ENCODE measurements around the gene RAB1B.

RAB1B gene

DNA sequence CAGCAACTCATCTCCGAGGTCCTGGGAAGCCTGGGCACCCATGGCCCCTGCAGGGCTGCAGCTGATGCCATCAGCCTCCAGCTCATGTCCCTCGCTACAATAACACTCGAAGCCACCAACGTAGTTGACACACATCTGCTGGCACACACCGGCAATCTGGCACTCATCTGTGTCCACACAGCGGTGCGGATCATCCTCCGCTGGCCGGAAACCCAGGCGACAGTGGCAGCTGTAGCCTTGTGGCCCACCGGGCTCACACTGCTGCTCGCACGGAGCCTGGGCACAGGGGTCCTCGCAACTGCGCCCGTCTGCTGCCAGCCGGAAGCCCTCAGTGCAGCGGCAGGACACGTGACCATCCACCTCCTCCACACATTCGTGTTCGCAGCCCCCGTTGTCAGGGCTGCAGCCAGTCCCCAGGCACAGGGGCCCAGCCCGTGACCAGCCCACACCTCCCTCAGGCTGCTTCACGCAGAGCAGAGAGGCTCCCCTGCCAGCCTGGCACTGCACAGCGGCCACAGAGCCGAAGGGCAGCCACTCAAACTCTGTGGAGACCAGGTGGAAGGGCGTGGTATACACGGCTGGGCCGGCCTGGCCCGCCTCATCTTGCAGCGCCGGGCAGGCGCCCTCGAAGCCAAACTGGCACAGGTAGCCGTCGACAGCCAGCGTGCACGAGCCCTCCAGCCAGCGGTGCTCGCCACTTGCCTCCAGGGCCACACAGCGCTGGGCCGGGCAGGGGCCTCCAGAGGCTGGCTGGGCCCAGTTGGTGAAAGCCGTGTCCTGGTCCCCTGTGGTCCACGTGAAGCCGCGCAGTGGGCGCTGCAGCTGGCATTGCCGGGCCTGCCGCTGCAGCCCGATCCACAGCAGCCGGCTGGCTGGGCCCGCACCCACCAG is 47.7 kb downstream of the RAB1B start:
- TF ChIP-seq FOXP2 (optimal IDR thresholded peaks at IDR 0.05; ENCODE audit: borderline replicate concordance, extremely low read depth, extremely low read length, insufficient read depth), result no peak
- no peak for TF ChIP-seq SIN3A (IDR thresholded peaks at IDR 0.05; ENCODE audit: borderline replicate concordance, insufficient read depth, low read length)

DNA sequence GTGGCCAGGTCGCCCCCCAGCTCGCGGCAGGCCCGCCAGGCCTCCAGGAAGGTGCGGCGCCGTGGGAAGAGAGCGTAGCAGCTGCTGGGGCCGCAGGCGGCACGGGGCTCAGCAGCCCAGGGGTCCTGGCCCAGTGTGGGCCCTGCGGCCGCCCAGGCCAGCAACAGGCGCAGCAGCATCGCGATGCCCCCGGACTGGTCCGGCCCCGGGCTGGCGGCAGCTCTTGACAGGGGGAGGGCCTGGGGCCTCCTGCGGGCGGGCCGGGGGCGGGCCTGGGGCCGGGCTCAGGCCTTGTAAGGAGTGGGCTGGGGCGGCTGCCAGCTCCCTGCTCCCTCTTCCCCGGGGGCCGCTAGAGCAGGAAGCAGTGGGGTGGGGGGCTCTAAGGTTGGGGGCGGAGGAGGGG is 48.4 kb downstream of the RAB1B start, which contains the start of gene CD248:
Gene CD248, minus strand, starts transcription at position 196 of the 403 bp plus-strand sequence. Its CDS starts 17 bp downstream, at position 179.
- TF ChIP-seq, protein P1, sequence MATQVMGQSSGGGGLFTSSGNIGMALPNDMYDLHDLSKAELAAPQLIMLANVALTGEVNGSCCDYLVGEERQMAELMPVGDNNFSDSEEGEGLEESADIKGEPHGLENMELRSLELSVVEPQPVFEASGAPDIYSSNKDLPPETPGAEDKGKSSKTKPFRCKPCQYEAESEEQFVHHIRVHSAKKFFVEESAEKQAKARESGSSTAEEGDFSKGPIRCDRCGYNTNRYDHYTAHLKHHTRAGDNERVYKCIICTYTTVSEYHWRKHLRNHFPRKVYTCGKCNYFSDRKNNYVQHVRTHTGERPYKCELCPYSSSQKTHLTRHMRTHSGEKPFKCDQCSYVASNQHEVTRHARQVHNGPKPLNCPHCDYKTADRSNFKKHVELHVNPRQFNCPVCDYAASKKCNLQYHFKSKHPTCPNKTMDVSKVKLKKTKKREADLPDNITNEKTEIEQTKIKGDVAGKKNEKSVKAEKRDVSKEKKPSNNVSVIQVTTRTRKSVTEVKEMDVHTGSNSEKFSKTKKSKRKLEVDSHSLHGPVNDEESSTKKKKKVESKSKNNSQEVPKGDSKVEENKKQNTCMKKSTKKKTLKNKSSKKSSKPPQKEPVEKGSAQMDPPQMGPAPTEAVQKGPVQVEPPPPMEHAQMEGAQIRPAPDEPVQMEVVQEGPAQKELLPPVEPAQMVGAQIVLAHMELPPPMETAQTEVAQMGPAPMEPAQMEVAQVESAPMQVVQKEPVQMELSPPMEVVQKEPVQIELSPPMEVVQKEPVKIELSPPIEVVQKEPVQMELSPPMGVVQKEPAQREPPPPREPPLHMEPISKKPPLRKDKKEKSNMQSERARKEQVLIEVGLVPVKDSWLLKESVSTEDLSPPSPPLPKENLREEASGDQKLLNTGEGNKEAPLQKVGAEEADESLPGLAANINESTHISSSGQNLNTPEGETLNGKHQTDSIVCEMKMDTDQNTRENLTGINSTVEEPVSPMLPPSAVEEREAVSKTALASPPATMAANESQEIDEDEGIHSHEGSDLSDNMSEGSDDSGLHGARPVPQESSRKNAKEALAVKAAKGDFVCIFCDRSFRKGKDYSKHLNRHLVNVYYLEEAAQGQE (IDR thresholded peaks at IDR 0.05; ENCODE audit: insufficient read depth in 1 of 2, low read depth in 2 of 2, low read length in 2 of 2), result no peak
- no peak for TF ChIP-seq SIN3A (IDR thresholded peaks at IDR 0.05; ENCODE audit: borderline replicate concordance, insufficient read depth, low read length)
- no peak for TF ChIP-seq FOXP2 (optimal IDR thresholded peaks at IDR 0.05; ENCODE audit: borderline replicate concordance, extremely low read depth, extremely low read length, insufficient read depth)
- peak; percentile 40; the same call in 1 of the 2 replicates for TF ChIP-seq TAF1 (IDR thresholded peaks at IDR 0.05; ENCODE audit: borderline replicate concordance, insufficient read depth, low read length)
- peak; percentile 67 for TF ChIP-seq POLR2AphosphoS5 (IDR thresholded peaks at IDR 0.05; ENCODE audit: low read depth, low read length)

DNA sequence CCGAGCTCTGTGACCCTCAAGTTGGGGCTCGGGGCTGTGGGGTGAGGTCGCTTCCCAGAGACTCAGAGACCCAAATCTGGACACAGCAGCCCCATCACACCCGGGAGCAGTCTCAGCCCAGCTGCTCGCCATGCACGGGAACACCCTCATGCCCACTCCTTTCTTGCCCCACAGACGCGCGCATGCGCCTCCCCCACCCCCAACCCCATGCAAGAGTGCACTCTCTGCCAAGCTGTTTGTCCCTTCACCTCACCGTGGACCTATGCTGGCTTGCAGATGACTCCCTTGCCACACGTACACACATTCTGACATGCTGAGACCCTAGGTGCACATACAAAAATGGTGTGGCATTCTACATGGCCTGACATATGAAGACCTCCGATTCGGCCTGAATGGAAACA is 48.9 kb downstream of the RAB1B start:
- TF ChIP-seq POLR2AphosphoS5 (IDR thresholded peaks at IDR 0.05; ENCODE audit: low read depth, low read length) (no peak; the same call in 1 of the 2 replicates), SIN3A (IDR thresholded peaks at IDR 0.05; ENCODE audit: borderline replicate concordance, insufficient read depth, low read length) (no peak), FOXP2 (optimal IDR thresholded peaks at IDR 0.05; ENCODE audit: borderline replicate concordance, extremely low read depth, extremely low read length, insufficient read depth) (no peak), TAF1 (IDR thresholded peaks at IDR 0.05; ENCODE audit: borderline replicate concordance, insufficient read depth, low read length) (no peak)
- TF ChIP-seq, protein P1 (IDR thresholded peaks at IDR 0.05; ENCODE audit: insufficient read depth in 1 of 2, low read depth in 2 of 2, low read length in 2 of 2), result no peak

DNA sequence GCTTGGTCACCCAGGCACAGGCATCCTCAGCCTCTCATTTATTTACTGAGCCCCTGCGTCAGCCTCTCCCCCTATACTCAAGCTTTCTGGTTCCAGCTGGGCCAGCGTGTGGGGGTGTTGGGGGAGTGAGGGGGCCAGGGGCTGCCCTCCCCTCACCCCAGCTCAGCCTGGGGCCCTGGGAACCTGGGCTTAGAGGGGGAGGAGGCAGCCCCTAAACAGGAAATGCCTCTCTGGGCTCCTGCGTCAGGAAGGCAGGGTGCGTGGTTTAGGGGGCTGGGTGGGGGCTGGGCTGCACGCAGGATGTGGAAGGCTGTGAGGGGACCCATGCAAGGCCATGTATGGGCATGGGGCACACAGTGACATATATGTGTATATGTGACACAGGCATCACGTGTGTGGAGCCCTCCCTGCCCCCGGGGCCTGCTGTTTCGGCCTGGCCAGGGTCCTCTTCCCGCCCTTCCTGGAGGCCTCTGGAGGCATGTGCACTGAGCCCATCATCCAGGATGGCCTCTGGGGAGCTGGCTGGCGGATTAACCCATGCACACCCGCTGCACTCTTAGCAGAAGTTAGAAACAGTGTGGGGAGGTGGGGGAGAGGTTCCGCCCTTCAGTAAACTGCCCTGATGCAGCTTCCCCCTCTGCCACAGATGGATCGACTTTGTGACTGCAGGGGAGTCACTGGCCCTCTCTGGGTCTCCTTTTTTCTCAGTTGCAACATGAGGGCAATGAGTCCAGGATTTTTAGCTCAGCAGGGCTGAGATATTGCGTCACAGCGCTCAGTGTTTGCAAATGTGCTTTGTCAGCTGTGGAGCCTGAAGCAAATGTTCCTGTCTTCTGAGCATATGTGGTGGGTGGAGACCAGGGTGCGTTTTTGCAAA is 49.5 kb downstream of the RAB1B start:
- TF ChIP-seq TAF1 (IDR thresholded peaks at IDR 0.05; ENCODE audit: borderline replicate concordance, insufficient read depth, low read length), result no peak

DNA sequence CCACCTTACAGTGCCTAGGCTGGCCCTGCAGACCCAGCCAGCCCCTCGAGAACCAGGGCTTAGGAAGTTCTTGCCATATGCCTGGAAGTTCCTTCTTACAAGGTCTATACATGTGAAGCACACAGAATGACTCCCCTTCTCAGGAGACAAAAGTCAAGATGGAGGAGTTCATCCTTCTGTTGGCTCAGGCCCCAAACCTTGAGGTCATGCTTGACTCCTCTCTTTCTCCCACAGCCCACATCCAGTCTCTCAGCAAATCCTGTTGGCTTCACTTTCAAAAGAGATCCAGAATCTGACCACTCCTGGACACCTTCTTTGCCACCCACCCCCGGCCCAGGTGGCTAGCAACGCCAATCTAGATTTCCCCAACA is 50.1 kb downstream of the RAB1B start:
- no peak for TF ChIP-seq FOXP2 (optimal IDR thresholded peaks at IDR 0.05; ENCODE audit: borderline replicate concordance, extremely low read depth, extremely low read length, insufficient read depth)
- TF ChIP-seq, protein P1 (IDR thresholded peaks at IDR 0.05; ENCODE audit: insufficient read depth in 1 of 2, low read depth in 2 of 2, low read length in 2 of 2), result no peak
- no peak for TF ChIP-seq SIN3A (IDR thresholded peaks at IDR 0.05; ENCODE audit: borderline replicate concordance, insufficient read depth, low read length)
- TF ChIP-seq TAF1 (IDR thresholded peaks at IDR 0.05; ENCODE audit: borderline replicate concordance, insufficient read depth, low read length), result no peak
- no peak for TF ChIP-seq POLR2AphosphoS5 (IDR thresholded peaks at IDR 0.05; ENCODE audit: low read depth, low read length)
